OCI-LY3 (cell line): Measurements from ENCODE around the gene TRABD2B.

Experiments used
- EZH2phosphoT487 ChIP-seq: fragments of 200-600 bp; shearing (Covaris generic); IDR thresholded peaks from 2 replicates; pipeline ENCODE4 v1.6.1; 2018; ENCODE audit warnings: antibody characterized with exemption, mixed run types, low read depth
- TF ChIP-seq, protein P1 (sequence below): fragments of 200-600, 300-600 bp; sonication (generic); IDR thresholded peaks from 2 replicates; pipeline ENCODE4 v1.5.1; 2014; ENCODE audit warnings: antibody characterized with exemption, low read length, low read depth

GRCh38 chr1:48001696-48002095 is 4.5 kb upstream of the TRABD2B start:
- TF ChIP-seq, protein P1, sequence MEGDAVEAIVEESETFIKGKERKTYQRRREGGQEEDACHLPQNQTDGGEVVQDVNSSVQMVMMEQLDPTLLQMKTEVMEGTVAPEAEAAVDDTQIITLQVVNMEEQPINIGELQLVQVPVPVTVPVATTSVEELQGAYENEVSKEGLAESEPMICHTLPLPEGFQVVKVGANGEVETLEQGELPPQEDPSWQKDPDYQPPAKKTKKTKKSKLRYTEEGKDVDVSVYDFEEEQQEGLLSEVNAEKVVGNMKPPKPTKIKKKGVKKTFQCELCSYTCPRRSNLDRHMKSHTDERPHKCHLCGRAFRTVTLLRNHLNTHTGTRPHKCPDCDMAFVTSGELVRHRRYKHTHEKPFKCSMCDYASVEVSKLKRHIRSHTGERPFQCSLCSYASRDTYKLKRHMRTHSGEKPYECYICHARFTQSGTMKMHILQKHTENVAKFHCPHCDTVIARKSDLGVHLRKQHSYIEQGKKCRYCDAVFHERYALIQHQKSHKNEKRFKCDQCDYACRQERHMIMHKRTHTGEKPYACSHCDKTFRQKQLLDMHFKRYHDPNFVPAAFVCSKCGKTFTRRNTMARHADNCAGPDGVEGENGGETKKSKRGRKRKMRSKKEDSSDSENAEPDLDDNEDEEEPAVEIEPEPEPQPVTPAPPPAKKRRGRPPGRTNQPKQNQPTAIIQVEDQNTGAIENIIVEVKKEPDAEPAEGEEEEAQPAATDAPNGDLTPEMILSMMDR, result no peak
- TF ChIP-seq EZH2phosphoT487, result no peak
